Measurements from ENCODE around the gene MATN3.

MATN3 gene

GRCh38 chr2:19973466-19973865 is 39.0 kb downstream of the MATN3 start:
- Mint-ChIP-seq H3K4me1 (ENCODE audit: low read depth in 2 of 2) (no peaks in the 10 kb centered on the region), H3K36me3 (ENCODE audit: insufficient read depth) (peaks cover 18% of the 10 kb centered on the region), H3K4me3 (no peak overlapping the region), H3K27ac (no peak overlapping the region), H3K9me3 (no peaks in the 10 kb centered on the region), H3K27me3 (no peaks in the 10 kb centered on the region)
- ATAC-seq (replicated peaks) (no peak), DNase-seq (no peak)

DNA sequence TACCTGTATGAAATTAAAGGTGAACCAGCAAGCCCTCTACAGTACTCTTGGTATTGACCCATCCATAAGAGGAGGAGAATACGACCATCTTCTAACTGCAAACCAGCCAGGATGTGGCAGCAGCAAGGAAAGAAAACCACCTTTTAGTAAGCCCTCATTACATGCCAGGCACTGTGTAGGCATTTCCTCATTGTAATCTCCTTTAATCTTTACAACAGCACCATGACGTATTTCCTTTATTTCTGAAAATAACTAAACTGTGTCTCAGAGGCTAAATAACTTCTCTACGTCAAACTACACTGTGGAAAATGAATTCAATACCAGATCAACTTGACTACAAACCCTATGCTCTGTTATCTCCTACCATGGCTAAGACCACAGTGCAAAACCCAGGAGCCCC is 40.8 kb downstream of the MATN3 start:
- Mint-ChIP-seq H3K4me1 (ENCODE audit: low read depth in 2 of 2) (no peaks in the 10 kb centered on the region), H3K36me3 (ENCODE audit: insufficient read depth) (peaks cover 18% of the 10 kb centered on the region), H3K4me3 (no peak overlapping the region), H3K9me3 (no peaks in the 10 kb centered on the region), H3K27ac (peak overlapping the region in 1 of 2 donors; percentile 71), H3K27me3 (no peaks in the 10 kb centered on the region)
- no peak for DNase-seq
- ATAC-seq (replicated peaks): peak; percentile 94

GRCh38 chr2:19963386-19963785 is 49.1 kb downstream of the MATN3 start:
- DNase-seq (no peak), ATAC-seq (replicated peaks) (no peak)
- Mint-ChIP-seq H3K4me3 (no peak overlapping the region), H3K27ac (no peak overlapping the region), H3K36me3 (ENCODE audit: insufficient read depth) (peaks cover 3% of the 10 kb centered on the region), H3K4me1 (ENCODE audit: low read depth in 2 of 2) (no peaks in the 10 kb centered on the region), H3K9me3 (no peaks in the 10 kb centered on the region), H3K27me3 (no peaks in the 10 kb centered on the region)

DNA sequence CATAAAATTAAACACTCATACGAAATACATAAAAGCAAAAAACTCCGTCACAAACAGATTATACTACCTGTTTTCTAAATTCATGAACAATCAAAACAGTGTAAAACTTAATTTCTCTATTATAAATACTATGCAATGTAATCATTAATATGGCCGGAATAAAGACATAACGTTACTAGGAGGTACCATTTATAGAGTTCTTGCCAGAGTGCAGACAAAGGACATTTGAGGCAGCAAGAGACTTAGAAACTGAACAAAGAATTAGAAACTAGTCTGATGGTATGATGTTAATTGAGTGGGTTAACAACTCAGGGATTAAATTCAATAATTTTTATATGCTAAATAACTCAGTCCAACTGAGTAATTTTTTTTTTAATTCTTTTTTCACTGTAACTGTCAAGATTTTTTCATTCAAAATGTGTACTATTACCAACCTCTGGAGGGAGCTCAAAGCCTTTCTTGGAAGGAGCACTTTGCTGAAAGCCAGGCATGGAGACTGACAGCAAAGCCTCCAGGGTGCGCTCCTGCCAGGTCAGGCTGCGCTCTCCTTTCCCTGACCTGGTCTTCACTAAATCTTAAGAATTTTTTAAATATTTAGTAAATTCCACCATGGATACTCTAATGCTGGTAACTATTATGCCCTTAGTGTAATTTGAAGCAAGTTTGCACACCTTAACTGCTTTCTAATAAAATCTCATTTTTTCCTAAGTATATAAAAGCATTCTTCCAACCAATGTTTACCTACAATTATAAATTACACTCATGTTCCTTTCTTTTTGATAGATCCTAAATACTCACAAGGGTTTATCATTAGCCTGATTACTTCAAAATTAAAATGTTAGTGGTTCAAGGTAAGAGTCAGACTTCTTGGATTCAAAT is 56.7 kb downstream of the MATN3 start:
- no peak overlapping the region for H3K4me3 Mint-ChIP-seq
- H3K4me1 Mint-ChIP-seq (ENCODE audit: low read depth in 2 of 2): no peaks in the 10 kb centered on the region
- ATAC-seq (replicated peaks): peak; percentile 71
- H3K9me3 Mint-ChIP-seq: no peaks in the 10 kb centered on the region
- DNase-seq: peak; percentile 18 to 35 (median 30)
- no peaks in the 10 kb centered on the region for H3K27me3 Mint-ChIP-seq
- H3K36me3 Mint-ChIP-seq (ENCODE audit: insufficient read depth): no peaks in the 10 kb centered on the region
- no peak overlapping the region for H3K27ac Mint-ChIP-seq

DNA sequence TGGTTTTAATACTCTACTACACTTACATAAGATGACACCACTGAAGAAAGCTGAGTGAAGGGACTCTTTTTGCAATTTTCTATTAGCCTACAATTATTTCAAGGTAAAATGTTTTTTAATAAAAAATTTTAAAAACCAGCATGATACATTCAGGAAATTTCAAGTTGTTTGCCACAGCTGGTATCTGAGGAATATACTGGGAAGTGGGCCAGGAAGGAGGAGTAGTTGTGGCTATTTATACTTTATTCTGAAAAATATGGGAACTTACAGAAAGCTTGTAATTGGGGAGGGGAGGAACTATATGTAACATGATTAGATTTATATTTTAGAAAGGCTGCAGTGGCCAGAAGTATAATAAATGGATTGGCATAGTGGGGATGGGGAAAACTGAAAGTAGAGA is 63.4 kb downstream of the MATN3 start:
- no peaks in the 10 kb centered on the region for H3K27me3 Mint-ChIP-seq
- DNase-seq (no peak), ATAC-seq (replicated peaks) (no peak)
- H3K4me1 Mint-ChIP-seq (ENCODE audit: low read depth in 2 of 2): no peaks in the 10 kb centered on the region
- H3K4me3 Mint-ChIP-seq: no peak overlapping the region
- H3K36me3 Mint-ChIP-seq (ENCODE audit: insufficient read depth): peaks cover 3% of the 10 kb centered on the region
- no peaks in the 10 kb centered on the region for H3K9me3 Mint-ChIP-seq
- no peak overlapping the region for H3K27ac Mint-ChIP-seq

GRCh38 chr2:19947184-19947940 is 65.1 kb downstream of the MATN3 start:
- Mint-ChIP-seq H3K4me1 (ENCODE audit: low read depth in 2 of 2) (no peaks in the 10 kb centered on the region), H3K27me3 (no peaks in the 10 kb centered on the region), H3K36me3 (ENCODE audit: insufficient read depth) (peaks cover 3% of the 10 kb centered on the region), H3K9me3 (no peaks in the 10 kb centered on the region), H3K4me3 (no peak overlapping the region), H3K27ac (no peak overlapping the region)
- ATAC-seq (replicated peaks): no peak
- no peak for DNase-seq

DNA sequence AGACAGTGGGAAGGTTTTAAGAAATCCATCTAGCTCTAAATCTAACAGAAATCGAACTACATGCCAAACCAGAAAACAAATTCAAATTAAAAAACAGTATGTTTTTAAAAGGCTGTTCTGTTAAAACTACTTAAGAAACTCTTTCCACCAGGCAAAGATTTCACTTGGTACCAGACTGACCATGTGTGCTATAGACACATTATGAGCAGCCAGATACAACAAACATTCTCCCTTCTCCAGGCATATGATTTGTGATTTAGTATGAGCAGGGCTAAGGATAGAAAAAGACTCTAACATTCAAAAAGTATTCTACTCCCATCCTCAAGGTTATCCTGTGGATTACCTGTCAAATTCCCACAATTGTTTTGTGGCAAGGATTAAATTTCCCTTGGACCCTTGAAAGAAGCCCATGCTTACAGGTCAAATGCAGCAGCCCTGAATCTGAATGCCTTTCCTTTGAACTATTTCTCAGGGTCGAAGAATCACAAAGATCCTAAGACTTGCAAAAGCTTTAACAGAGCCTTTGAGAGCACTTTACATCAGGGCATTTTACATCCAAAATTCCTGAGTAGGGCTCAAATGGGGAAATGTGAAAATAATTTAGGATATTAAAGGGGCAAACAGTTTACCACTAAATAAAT is 68.1 kb downstream of the MATN3 start:
- Mint-ChIP-seq H3K4me1 (ENCODE audit: low read depth in 2 of 2) (no peaks in the 10 kb centered on the region), H3K36me3 (ENCODE audit: insufficient read depth) (peaks cover under 1% of the 10 kb centered on the region), H3K9me3 (no peaks in the 10 kb centered on the region), H3K27ac (no peak overlapping the region), H3K4me3 (no peak overlapping the region), H3K27me3 (no peaks in the 10 kb centered on the region)
- DNase-seq: no peak
- ATAC-seq (replicated peaks): no peak

DNA sequence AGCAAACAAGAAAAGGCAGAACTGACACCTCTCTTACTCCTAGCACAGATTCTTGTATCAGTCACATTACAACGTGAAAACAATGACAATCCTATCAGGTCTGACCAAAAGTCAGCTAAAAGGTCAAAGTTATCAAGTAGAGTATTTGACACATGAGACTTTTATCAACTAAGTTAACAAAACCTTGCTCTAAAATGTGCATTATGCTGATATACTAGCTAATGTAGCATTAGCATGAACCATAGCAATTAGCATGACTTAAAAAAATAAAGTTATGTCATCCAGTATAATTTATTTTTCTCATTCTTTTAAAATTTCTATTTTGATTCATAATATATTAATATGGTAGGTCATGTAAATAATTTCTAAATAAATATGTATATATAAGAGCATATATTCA is 69.3 kb downstream of the MATN3 start:
- Mint-ChIP-seq H3K4me3 (no peak overlapping the region), H3K27me3 (no peaks in the 10 kb centered on the region), H3K36me3 (ENCODE audit: insufficient read depth) (no peaks in the 10 kb centered on the region), H3K4me1 (ENCODE audit: low read depth in 2 of 2) (no peaks in the 10 kb centered on the region), H3K9me3 (no peaks in the 10 kb centered on the region), H3K27ac (no peak overlapping the region)
- ATAC-seq (replicated peaks): no peak
- DNase-seq: no peak

- peaks cover 8% of the 10 kb centered on the region for H3K36me3 Mint-ChIP-seq (ENCODE audit: insufficient read depth)
Measured at GRCh38 chr2:19942199-19942598, 70.3 kb downstream of the MATN3 start.

More at GRCh38 chr2:19942199-19942598, 70.3 kb downstream of the MATN3 start:
- peak overlapping the region in 1 of 2 donors; percentile 28 for H3K27ac Mint-ChIP-seq
- ATAC-seq (replicated peaks) (no peak), DNase-seq (no peak)
- H3K4me1 Mint-ChIP-seq (ENCODE audit: low read depth in 2 of 2): no peaks in the 10 kb centered on the region
- H3K4me3 Mint-ChIP-seq: no peak overlapping the region
- H3K27me3 Mint-ChIP-seq: no peaks in the 10 kb centered on the region
- H3K9me3 Mint-ChIP-seq: no peaks in the 10 kb centered on the region

All from effector memory CD8-positive, alpha-beta T cell (primary cell).